Nephron progenitor cell (in vitro differentiated cells): ENCODE results near the gene ADRM1.

ENCODE experiments used
- DNase-seq: peaks from one replicate; pipeline ENCODE4 v3.0.0; 2021
- H3K27ac Mint-ChIP-seq: 2 replicates; pipeline ENCODE4 v1.8.0; 2021; ENCODE audit warnings: mild to moderate bottlenecking, moderate library complexity, mixed read lengths
- H3K27me3 Mint-ChIP-seq: 2 replicates; pipeline ENCODE4 v1.8.0; 2021; ENCODE audit warnings: mild to moderate bottlenecking, low read depth, mixed read lengths; ENCODE audit not compliant: poor library complexity
- H3K36me3 Mint-ChIP-seq: 2 replicates; pipeline ENCODE4 v1.8.0; 2021; ENCODE audit warnings: low read depth, mixed read lengths
- H3K4me1 Mint-ChIP-seq: 2 replicates; pipeline ENCODE4 v1.8.0; 2021; ENCODE audit warnings: mixed read lengths
- H3K4me3 Mint-ChIP-seq: 2 replicates; pipeline ENCODE4 v1.8.0; 2021; ENCODE audit warnings: mild to moderate bottlenecking, moderate library complexity, mixed read lengths
- H3K9me3 Mint-ChIP-seq: 2 replicates; pipeline ENCODE4 v1.8.0; 2021; ENCODE audit warnings: mild to moderate bottlenecking, moderate library complexity, mixed read lengths
- CTCF ChIP-seq: fragments of 200-600 bp; sonication (generic); IDR thresholded peaks from 2 replicates; pipeline ENCODE4 v1.5.0; 2021; ENCODE audit warnings: antibody characterized with exemption

The ADRM1 gene

GRCh38 chr20:62321521-62321948 lies 18.7 kb downstream of the ADRM1 start:
- Mint-ChIP-seq H3K27me3 (peaks cover 3% of the 10 kb centered on the region), H3K36me3 (peaks cover 40% of the 10 kb centered on the region), H3K27ac (no peak overlapping the region), H3K4me3 (no peak overlapping the region), H3K4me1 (no peaks in the 10 kb centered on the region), H3K9me3 (peaks cover 12% of the 10 kb centered on the region)
- DNase-seq = no peak
- TF ChIP-seq CTCF = no peak

- H3K4me3 Mint-ChIP-seq = no peak overlapping the region
- H3K27me3 Mint-ChIP-seq = peaks cover 3% of the 10 kb centered on the region
These were observed 19.2 kb downstream of the ADRM1 start for GRCh38 chr20:62321975-62322374.

DNA sequence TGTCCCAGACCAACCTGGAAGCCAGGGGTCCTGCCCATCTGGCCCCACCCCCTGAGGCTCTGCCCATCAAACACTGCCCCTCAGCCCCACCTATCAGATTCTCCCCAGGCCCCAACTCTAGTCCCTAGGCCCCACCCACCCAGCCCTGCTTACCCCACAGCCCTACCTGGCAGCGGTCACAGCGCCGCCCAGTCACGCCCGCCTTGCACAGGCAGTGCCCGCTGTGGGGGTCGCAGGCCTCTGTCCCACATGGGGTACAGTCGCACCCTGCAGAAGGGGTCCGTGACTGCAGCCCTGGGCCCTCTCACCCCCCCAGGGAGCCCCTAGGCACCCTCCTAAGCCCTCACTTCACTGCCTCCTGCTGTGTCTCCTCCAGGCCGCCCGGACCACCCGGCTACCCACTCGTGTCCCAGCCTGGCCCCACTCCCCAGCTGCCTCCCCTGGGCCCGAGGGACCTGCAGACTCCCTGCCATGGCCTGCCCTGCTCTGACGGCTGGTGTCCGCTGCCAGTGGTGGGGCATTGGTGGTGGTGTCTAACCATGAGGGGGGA lies 19.8 kb downstream of the ADRM1 start:
- H3K4me3 Mint-ChIP-seq = no peak overlapping the region
- H3K9me3 Mint-ChIP-seq = peaks cover 12% of the 10 kb centered on the region
- peaks cover 50% of the 10 kb centered on the region for H3K36me3 Mint-ChIP-seq
- no peak for DNase-seq
- peaks cover 3% of the 10 kb centered on the region for H3K27me3 Mint-ChIP-seq
- no peak for TF ChIP-seq CTCF
- no peak overlapping the region for H3K27ac Mint-ChIP-seq
- H3K4me1 Mint-ChIP-seq = no peaks in the 10 kb centered on the region

More at GRCh38 chr20:62321975-62322374, 19.2 kb downstream of the ADRM1 start:
- TF ChIP-seq CTCF = no peak
- Mint-ChIP-seq H3K27ac (no peak overlapping the region), H3K36me3 (peaks cover 44% of the 10 kb centered on the region), H3K4me1 (no peaks in the 10 kb centered on the region), H3K9me3 (peaks cover 12% of the 10 kb centered on the region)
- no peak for DNase-seq

DNA sequence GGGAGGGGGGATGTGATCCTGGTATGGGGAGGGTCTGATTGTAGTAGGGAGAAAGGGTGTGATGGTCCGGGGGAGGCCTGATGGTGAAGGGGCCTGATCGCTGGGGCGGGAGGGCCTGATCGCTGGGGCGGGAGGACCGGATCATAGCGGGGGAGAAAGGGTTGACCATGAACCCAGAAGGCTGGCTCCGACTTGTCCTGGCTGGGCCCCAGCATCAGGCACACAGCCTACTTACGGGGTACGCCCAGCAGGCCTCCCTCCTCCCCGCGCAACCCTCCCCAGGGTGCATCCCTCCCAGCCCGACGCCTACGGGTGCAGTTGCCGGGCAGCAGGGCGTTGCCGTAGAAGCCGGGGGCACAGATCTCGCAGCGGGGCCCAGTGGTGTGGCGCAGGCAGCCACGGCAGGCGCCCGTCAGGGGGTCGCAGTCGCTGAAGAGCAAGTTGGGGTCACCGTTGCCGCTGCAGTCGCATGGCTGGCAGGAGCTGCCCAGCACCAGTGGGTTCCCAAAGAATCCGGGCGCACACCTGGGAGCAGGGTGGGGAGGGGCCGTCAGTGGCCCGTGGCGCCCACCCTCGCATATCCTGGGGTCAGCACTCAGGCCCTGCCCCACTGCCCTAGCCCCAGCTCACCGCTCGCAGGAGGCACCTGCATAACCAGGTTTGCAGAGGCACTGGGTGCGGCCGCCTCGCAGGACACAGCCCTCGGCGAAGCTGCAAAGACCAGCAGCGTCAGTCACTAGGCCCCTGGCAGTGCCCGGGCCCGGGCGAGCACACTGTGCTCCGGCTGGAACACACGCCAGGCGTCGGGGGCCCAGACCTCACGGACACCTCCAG lies 20.6 kb downstream of the ADRM1 start:
- peaks cover 3% of the 10 kb centered on the region for H3K27me3 Mint-ChIP-seq
- peaks cover 12% of the 10 kb centered on the region for H3K9me3 Mint-ChIP-seq
- TF ChIP-seq CTCF = no peak
- H3K4me1 Mint-ChIP-seq = no peaks in the 10 kb centered on the region
- no peak overlapping the region for H3K4me3 Mint-ChIP-seq
- DNase-seq = no peak
- no peak overlapping the region for H3K27ac Mint-ChIP-seq
- peaks cover 52% of the 10 kb centered on the region for H3K36me3 Mint-ChIP-seq

DNA sequence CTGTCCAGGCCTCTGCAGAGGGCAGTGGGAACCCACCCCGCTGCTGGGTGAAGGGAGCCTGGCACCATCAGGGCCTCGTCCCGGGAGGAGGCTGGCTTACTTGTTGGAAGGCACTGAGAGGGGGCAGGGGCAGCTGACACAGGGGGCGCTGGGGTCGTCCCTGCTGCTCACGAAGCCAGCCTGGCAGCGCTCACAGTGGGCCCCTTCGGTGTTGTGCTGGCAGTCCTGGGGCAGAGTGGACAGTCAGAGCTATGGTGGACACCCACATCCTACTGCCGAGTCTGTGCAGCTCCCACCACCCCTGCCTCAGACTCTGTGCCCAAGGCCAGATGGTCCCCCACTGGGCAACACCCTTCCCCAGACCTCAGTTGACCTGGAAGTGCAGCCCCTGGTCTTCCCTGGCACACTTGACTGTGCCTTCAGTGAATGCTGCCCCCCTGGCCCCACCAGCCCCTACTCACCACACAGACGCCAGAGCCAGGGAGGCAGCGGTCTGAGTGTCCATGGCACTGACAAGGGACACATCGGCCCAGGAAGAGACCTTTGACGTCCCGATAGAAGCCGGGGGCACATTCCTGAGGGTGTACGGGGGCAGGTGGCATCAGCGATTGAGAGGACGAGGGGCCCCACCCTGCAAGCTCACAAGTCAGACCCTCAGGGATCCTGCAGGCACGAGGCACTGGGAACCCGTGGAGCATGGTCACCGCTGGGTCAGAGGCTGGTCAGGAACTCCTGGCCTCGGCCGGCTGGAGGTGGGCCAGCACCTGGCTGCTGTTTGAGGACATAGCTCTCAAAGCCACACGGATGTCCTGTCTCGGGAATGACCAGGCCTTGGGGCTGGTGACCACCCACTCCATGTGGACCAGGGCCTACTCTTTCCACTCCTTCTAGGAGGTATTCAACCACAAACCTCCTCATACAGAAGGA lies 21.4 kb downstream of the ADRM1 start:
- peaks cover 3% of the 10 kb centered on the region for H3K27me3 Mint-ChIP-seq
- no peak overlapping the region for H3K4me3 Mint-ChIP-seq
- no peak for TF ChIP-seq CTCF
- peaks cover 9% of the 10 kb centered on the region for H3K9me3 Mint-ChIP-seq
- no peak for DNase-seq
- H3K27ac Mint-ChIP-seq = no peak overlapping the region
- H3K36me3 Mint-ChIP-seq = peaks cover 49% of the 10 kb centered on the region
- no peaks in the 10 kb centered on the region for H3K4me1 Mint-ChIP-seq
